OCI-LY7 (cell line): ENCODE measurements around the gene RPL36.

Source experiments
- EZH2phosphoT487 ChIP-seq: fragments of 200-600 bp; sonication (generic); IDR thresholded peaks from 2 replicates; pipeline ENCODE4 v1.6.1; 2018; ENCODE audit warnings: low read depth, borderline replicate concordance, mild to moderate bottlenecking, mixed run types, antibody characterized with exemption, low read length, moderate library complexity, mixed read lengths
- TF ChIP-seq, protein P1 (sequence below): fragments of 200-600 bp; sonication (generic); conservative IDR thresholded peaks from 2 replicates; pipeline ENCODE4 v1.5.1; 2014; ENCODE audit warnings: mild to moderate bottlenecking, antibody characterized with exemption, low read length, moderate library complexity, mixed read lengths

DNA sequence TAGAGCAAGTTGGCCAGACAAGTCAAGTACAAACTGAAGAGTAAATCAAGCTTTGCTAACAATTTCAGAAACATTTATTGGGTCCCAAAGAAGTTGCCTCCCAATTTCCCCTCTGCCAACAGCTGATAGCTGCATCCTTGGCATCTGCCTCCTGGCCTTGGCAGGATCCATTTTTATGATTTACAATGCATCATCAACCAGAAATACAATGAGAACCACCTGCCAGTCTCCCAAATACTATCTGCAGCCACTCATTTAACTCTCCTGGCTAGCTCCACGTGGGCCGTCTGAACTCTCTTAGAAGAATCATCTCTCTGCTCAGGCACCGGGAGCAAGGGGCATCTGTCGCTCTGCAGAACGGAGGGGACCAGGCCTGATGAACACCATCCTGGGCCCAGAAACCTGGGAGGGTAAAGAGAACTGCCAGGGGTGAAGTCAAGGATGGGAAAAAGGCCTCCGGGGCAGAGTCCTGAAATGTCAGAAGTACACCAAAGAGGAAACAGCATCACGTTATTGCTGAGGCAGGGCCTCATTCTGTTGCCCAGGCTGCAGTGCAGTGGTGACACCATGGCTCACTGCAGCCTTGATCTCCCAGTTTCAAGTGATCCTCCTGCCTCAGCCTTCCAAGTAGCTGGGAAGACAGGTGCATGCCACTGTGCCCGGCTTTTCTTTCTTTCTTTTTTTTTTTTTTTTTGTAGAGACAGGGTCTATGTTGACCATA, 27.3 kb downstream of the RPL36 start:
- TF ChIP-seq, protein P1, sequence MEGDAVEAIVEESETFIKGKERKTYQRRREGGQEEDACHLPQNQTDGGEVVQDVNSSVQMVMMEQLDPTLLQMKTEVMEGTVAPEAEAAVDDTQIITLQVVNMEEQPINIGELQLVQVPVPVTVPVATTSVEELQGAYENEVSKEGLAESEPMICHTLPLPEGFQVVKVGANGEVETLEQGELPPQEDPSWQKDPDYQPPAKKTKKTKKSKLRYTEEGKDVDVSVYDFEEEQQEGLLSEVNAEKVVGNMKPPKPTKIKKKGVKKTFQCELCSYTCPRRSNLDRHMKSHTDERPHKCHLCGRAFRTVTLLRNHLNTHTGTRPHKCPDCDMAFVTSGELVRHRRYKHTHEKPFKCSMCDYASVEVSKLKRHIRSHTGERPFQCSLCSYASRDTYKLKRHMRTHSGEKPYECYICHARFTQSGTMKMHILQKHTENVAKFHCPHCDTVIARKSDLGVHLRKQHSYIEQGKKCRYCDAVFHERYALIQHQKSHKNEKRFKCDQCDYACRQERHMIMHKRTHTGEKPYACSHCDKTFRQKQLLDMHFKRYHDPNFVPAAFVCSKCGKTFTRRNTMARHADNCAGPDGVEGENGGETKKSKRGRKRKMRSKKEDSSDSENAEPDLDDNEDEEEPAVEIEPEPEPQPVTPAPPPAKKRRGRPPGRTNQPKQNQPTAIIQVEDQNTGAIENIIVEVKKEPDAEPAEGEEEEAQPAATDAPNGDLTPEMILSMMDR = no peak
- TF ChIP-seq EZH2phosphoT487 = no peak
